ENCODE measurements around the gene APRT.
"Not testable (repeated sequence)": the region's sequence is repeated elsewhere in the genome, so short reads cannot be mapped to it uniquely, and the experiment has no call there.

Gene APRT

DNA sequence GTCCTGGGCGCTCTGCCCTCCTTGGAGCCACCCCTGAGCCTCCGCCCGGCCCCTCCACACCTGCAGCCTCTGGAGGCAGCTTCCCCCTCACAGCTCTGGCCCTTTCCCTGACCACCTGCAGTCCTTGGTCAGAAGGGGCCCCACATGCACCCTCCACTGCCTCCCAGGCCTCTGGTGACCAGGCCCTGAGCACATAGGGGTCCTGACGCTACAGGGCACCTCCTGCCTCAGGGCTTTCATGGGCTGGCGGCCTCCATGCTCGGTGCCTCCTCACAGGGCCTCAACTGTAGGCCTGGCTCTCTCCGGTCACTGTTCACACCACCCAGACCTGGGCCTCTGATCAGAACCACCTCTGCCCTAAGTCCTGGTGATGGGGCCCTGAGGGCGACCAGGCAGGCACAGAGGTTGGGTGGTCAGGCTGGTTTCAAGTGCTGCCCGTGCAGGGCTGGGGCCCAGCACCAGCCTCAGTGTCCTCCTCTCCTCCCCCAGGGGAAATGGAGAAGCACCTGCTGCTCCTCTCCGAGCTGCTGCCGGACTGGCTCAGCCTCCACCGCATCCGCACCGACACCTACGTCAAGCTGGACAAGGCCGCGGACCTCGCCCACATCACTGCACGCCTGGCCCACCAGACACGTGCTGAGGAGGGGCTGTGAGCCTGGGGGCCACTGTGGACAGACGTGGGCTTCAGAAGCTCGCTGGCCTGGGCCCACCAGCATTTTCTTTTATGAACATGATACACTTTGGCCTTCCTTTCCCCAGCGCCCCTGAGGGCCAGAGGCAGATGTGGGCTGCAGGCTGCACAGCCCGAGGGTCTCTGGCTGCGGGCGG lies 3.9 kb downstream of the APRT start:
- no peak for DNase-seq (ENCODE audit: low read depth)

- DNase-seq (ENCODE audit: low read depth) = no peak
These were observed 4.5 kb downstream of the APRT start for GRCh38 chr16:88807142-88807625.

DNA sequence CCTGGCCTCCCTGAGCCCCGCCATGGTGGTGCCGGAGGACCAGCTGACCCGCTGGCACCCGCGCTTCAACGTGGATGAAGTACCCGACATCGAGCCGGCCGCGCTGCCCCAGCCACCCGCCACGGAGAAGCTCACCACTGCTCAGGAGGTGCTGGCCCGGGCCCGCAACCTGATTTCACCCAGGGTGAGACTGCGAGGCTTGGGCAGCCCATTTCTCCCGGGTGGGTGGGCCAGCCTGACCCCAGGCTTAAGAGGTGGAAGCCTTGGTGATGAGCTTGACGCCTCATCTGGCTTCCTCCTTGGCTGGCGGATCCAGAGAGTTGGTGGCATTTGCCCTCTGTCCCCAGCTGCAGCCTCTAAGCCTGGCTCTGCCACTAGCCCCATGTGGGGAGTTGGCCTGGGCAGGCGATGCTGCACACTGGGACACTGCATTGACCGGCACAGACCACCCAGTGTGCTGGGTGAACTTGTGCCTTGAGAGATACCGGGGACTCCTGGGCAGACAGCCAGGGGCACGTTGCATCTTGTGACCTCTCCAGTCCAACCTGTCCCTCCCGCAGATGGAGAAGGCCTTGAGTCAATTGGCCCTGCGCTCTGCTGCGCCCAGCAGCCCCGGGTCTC lies 5.1 kb downstream of the APRT start:
- DNase-seq (ENCODE audit: low read depth) = no peak

GRCh38 chr16:88805887-88806393 lies 5.8 kb downstream of the APRT start:
- no peak for DNase-seq (ENCODE audit: low read depth)

DNA sequence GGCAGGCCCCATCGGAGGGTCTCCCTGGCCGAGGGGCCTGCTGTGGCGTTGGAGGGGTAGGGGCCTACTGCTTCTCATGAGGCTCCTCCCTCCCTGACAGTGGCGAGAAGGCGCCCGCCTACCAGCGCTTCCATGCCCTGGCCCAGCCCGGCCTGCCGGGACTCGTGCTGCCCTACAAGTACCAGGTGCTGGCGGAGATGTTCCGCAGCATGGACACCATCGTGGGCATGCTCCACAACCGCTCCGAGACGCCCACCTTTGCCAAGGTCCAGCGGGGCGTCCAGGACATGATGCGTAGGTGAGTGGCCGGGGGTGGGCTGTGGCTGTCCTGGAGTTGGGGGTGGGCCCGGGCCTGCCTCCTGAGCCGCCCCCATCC lies 6.4 kb downstream of the APRT start:
- no peak for DNase-seq (ENCODE audit: low read depth)

DNA sequence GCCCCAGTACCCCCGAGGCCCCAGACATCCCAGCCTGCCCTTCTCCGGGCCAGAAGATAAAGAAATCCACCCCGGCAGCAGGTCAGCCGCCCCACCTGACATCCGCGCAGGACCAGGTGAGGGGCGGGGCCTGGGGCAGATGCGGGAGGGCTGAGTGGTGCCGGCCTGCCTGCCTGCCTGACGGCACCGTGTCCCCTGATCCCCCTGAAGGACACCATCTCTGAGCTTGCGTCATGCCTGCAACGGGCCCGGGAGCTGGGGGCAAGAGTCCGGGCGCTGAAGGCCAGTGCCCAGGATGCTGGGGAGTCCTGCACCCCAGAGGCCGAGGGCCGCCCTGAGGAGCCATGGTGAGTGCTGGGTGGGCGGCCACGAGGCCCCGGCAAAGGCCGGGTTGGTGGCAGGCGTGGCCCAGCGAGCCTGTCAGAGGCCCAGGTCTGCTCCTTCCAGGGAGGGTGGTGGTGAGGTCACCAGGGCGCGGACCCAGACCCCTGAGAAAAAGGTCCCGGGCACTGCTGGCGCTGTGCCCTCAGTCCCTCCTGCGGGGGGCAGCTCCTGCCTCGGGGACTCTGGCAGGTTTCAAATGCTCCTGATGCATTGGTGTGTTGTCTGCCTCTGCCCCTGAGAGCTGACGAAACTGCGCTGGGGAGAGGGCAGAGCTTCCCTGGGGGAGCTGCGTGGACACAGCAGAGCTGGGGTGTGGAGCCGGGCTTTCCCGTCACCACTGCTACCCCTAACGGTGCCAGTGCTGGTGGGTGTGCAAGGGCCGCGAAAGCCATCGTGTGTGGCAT lies 7.0 kb downstream of the APRT start:
- no peak for DNase-seq (ENCODE audit: low read depth)

GRCh38 chr16:88804173-88804551 lies 7.6 kb downstream of the APRT start:
- no peak for DNase-seq (ENCODE audit: low read depth)

DNA sequence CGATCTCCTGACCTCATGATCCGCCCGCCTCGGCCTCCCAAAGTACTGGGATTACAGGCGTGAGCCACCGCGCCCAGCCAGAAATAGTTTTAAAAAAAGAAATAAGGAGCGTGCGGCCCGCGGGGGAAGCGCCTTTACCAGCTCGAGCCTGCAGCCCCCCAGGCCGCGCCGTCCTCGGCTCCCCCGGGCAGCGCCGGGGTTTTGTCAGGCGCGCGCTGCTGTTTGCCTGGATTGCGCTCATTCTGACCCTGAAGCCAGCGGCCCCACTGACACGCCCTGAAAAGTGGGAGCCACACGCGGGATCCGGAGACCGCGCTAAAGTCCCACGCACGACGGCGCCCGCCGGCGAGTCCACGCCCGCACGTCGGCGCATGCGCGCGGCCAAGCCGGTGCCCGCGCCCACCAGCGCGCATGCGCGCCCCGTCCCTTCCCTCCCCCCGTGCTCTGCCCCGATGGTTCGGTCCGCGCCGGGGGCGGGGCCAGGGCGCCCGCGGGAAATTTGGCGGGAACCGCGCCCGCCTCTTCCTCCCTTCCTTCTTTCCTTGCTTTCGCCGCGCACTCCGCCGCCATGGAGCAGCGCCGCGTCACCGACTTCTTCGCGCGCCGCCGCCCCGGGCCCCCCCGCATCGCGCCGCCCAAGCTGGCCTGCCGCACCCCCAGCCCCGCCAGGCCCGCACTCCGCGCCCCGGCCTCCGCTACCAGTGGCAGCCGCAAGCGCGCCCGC lies 8.3 kb downstream of the APRT start, which contains the start of gene CDT1:
Gene CDT1 (plus strand): TSS at position 526 of the 724 bp plus-strand sequence. CDS start 43 bp downstream, at position 569.
- peak; percentile 71 for DNase-seq (ENCODE audit: low read depth)

DNA sequence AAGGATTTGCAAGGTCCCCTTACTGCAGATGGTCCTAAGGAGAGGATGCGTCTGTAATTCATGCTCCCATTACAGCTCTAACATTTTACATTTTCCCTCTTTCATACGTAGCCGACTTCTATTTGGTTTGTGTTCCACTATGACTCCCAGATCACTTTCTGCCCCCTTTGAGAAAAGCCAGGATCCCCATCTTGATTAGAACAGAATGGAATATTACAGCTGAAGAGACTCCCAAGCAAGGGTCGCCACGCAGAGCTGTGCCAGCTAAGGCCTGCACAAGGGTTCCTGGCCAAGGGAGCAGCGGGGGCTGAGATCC lies 11.5 kb downstream of the APRT start:
- no peak for DNase-seq (ENCODE audit: low read depth)

DNA sequence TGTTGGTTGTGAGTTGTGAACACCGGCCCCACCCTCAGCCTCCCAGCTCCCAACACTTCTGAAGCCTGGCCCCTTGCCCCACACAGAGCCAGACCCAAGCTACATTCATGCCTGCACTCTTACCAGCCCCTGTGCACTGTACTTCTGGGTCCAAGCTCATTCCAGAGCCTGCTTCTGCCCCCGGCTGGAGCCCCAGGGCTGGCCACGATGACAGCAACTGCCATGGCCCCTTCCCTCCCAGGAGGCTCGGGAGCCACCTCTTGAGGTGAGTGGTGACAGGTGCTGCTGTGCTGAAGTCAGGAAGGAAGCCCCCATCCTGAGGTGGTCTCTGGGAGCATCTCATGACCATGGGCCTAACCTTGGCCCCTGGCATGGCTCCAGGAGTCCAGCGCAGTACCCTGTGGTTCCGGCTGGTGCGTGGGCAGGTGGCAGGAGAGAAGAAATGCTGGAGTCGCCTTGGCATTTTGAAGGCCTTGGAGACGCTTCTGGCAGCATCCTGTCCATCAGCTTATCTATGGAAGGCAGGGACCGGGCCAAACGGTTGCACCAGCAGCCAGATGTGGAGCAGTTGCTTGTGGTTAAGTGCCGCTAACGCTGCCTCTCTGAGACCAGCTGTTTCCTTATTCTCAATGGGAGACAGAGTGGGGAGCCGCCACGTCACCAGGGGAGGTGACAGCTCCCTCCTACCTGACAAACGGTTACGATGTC lies 12.0 kb downstream of the APRT start:
- no peak for DNase-seq (ENCODE audit: low read depth)

DNA sequence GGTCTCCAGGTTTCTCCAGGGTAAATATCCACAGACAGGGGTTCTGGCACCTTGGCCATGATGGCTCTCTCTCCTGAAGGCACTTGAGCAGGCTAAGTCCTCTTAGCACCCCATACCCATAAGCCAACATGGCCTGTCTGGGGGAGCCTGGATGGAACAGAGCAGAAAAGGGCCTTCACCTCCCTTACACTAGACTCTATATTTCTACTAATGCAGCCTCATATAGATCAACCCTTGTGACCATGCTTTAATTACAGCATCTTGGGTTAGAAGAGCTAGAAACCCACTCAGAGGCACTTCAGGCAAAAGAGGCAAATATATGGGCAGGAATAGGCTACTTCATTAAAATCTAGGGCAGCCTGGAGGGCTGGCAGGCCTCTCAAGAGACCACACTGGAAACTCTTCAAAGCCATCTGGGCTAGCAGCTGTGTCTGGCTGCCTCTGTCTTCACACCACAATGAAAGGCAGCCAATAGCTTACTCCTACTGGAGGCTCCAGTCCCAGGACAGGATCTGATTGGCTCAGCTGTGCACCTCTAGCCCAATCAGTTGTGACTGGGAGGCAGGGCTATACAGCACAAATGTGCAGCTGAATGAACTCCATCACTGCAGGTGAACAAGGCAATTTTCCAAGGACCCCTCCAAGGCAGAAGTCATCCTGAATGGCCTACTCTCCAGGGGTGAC lies 12.8 kb downstream of the APRT start:
- no peak for DNase-seq (ENCODE audit: low read depth)

DNA sequence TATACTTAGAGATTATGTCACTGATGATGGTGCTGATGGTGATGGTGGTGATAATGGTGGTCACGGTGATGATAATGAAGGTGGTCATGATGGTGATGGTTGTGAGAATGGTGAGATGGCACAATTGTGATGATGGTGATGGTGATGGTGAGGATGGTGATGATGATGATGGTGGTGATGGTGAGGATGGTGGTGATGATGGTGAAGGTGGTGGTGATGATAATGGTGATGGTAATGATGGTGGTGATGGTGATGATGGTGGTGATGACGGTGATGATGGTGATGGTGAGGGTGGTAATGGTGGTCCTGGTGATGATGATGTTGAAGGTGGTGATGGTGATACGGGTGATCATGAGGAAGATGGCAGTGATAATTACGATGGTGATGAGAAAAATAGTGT lies 13.7 kb downstream of the APRT start:
- DNase-seq (ENCODE audit: low read depth) = no peak

GRCh38 chr16:88796278-88796677 lies 15.4 kb downstream of the APRT start:
- DNase-seq (ENCODE audit: low read depth) = no peak

GRCh38 chr16:88793251-88793954 lies 18.3 kb downstream of the APRT start:
- no peak for DNase-seq (ENCODE audit: low read depth)

GRCh38 chr16:88792668-88793250 lies 19.0 kb downstream of the APRT start:
- no peak for DNase-seq (ENCODE audit: low read depth)

DNA sequence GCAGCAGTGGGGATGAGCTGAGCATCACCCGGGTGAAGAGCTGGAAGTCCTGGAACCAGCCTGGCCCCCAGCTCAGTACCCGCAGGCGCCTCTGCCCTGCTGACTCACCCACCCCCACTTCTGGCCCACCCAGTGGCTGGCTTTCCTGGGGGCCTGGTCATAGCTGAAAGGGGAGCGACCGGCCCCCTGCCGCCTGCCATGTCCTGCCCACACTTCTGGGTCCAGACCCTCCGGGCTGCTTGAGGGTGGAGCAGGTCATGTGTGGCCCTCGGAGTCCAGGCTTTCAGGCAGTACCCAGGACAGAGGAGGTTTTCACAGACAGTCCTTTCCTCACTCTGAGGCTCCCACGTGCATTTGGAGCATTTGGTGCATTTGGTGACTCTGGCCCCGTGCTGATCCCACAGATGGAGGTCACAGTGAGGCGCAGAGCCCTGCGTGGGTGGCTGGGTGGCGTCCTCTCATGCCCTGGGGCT lies 19.6 kb downstream of the APRT start:
- no peak for DNase-seq (ENCODE audit: low read depth)

GRCh38 chr16:88790312-88791211 lies 21.2 kb downstream of the APRT start:
- DNase-seq (ENCODE audit: low read depth) = no peak

DNA sequence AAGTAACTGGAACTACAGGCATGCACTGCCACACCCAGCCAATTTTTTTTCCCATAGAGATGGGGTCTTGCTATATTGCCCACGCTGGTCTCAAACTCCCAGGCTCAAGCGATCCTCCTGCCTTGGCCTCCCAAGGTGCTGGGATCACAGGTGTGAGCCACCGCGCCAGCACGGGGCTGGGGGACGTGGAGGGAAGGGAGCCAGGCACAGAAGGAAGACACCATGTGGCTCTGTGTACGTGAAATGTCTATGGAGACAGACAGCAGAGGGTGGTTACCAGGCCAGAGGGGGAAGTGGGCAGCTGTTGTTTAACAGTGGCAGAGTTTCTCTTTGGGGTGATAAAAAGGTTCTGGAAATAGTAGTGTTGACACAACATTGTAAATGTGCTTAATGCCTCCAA lies 22.1 kb downstream of the APRT start:
- DNase-seq (ENCODE audit: low read depth) = no peak

DNA sequence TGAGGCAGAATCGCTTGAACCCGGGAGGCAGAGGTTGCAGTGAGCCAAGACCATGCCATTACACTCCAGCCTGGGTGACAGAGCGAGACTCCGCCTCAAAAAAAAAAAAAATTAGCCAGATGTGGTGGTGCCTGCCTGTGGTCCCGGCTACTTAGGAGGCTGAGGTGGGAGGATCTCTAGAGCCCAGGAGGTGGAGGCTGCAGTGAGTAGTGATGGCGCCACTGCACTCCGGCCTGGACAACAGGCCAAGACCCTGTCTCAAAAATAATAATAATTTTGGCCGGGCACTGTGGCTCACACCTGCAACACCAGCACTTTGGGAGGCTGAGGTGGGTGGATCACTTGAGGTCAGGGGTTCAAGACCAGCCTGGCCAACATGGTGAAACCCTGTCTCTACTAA lies 23.0 kb downstream of the APRT start:
- not testable (repeated sequence) for DNase-seq (ENCODE audit: low read depth)
